Type B pancreatic cell (in vitro differentiated cells): ENCODE results near the gene ARSG. TPM values are rescaled to one million over a fixed set of nuclear protein-coding genes. Genes with fewer than 3 reads are reported as not detected.
A peak's percentile ranks its signal among the peaks of the same experiment; 100 is the strongest.

ENCODE experiments used
- DNase-seq: peaks from one replicate; pipeline ENCODE4 v3.0.0; 2021; ENCODE audit warnings: mixed read lengths; ENCODE audit not compliant: unreplicated experiment; ENCODE audit errors: extremely low spot score
- H3K27ac Mint-ChIP-seq: 2 replicates; pipeline ENCODE4 v1.8.0; 2021; ENCODE audit warnings: mild to moderate bottlenecking, mixed read lengths
- H3K27me3 Mint-ChIP-seq: 2 replicates; pipeline ENCODE4 v1.8.0; 2021; ENCODE audit warnings: mixed read lengths
- H3K36me3 Mint-ChIP-seq: 2 replicates; pipeline ENCODE4 v1.8.0; 2021; ENCODE audit warnings: mixed read lengths
- H3K4me1 Mint-ChIP-seq: one replicate; pipeline ENCODE4 v1.8.0; 2021; ENCODE audit warnings: mixed read lengths; ENCODE audit not compliant: unreplicated experiment
- H3K4me3 Mint-ChIP-seq: 2 replicates; pipeline ENCODE4 v1.8.0; 2021; ENCODE audit warnings: mild to moderate bottlenecking, mixed read lengths
- H3K9me3 Mint-ChIP-seq: 2 replicates; pipeline ENCODE4 v1.8.0; 2021; ENCODE audit warnings: mixed read lengths
- total RNA-seq: library from RNA; stranded (reverse); gene quantifications from 2 replicates; pipeline ENCODE4 v1.2.1, GENCODE V29; 2021; ENCODE audit warnings: low replicate concordance
- TF ChIP-seq, protein P1 (sequence below): fragments of 200-600 bp; sonication (generic); conservative IDR thresholded peaks from 2 replicates; pipeline ENCODE4 v1.5.0; 2021; ENCODE audit warnings: antibody characterized with exemption, mild to moderate bottlenecking

ARSG gene
- total RNA-seq, 1 donor from 2014 or later: 4.1 TPM

DNA sequence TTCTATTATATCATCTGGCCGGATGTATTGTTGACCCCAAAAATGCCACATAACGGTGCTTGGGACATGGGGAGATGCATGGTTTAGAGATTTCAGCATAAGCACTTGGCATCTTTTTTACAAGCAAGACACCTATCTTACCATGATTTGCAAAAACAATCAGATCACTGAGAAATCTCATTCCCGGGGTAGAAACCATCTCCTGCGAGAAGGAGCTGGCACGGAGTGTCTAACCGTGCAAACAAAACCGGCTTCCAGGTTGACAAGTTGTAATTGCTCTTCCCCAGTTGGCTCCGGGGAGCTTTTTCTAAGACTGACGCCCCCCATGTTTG, 1.4 kb upstream of the ARSG start:
- Mint-ChIP-seq H3K4me3 (peak overlapping the region; percentile 94), H3K4me1 (peaks cover 11% of the 10 kb centered on the region), H3K27ac (no peak overlapping the region), H3K27me3 (peaks cover 52% of the 10 kb centered on the region), H3K36me3 (no peaks in the 10 kb centered on the region), H3K9me3 (no peaks in the 10 kb centered on the region)
- TF ChIP-seq, protein P1, sequence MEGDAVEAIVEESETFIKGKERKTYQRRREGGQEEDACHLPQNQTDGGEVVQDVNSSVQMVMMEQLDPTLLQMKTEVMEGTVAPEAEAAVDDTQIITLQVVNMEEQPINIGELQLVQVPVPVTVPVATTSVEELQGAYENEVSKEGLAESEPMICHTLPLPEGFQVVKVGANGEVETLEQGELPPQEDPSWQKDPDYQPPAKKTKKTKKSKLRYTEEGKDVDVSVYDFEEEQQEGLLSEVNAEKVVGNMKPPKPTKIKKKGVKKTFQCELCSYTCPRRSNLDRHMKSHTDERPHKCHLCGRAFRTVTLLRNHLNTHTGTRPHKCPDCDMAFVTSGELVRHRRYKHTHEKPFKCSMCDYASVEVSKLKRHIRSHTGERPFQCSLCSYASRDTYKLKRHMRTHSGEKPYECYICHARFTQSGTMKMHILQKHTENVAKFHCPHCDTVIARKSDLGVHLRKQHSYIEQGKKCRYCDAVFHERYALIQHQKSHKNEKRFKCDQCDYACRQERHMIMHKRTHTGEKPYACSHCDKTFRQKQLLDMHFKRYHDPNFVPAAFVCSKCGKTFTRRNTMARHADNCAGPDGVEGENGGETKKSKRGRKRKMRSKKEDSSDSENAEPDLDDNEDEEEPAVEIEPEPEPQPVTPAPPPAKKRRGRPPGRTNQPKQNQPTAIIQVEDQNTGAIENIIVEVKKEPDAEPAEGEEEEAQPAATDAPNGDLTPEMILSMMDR: no peak
- no peak for DNase-seq

DNA sequence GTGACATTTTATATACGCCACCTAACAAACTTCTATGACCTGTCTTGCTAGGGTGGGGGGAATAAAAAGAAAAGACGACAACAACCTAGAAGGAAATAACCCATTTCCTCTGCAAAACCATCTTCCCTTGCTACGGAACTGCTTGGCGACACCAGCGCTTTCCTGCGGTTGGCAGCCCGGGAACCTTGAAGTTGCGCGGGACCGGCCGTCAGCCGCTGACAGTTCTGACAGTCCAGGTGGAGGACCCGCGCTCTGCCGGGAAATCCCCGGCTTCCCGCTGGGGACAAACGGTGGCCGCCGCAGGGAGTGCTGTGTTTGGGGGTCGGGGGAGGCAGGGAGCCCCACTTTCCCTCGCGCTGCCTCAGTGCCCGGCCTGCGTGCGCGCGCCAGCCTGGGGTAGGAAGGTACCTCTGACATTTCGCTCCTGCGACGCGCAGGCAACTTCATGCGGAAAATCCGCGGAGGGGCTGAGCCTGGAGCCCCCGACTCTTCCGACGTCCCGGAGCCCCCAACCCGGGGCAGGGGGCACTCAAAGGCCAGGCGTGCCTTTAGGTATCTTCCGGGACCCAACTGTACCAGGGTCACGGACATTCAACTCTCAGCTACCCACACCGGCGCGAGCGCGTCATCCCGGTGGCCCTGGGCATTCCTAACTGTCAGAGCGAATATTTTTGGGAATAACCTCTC, 884 bp upstream of the ARSG start:
- DNase-seq: no peak
- Mint-ChIP-seq H3K27ac (peak overlapping the region; percentile 83), H3K9me3 (no peaks in the 10 kb centered on the region), H3K4me3 (peak overlapping the region; percentile 94), H3K4me1 (peaks cover 11% of the 10 kb centered on the region), H3K36me3 (no peaks in the 10 kb centered on the region), H3K27me3 (peaks cover 55% of the 10 kb centered on the region)
- TF ChIP-seq, protein P1: no peak

DNA sequence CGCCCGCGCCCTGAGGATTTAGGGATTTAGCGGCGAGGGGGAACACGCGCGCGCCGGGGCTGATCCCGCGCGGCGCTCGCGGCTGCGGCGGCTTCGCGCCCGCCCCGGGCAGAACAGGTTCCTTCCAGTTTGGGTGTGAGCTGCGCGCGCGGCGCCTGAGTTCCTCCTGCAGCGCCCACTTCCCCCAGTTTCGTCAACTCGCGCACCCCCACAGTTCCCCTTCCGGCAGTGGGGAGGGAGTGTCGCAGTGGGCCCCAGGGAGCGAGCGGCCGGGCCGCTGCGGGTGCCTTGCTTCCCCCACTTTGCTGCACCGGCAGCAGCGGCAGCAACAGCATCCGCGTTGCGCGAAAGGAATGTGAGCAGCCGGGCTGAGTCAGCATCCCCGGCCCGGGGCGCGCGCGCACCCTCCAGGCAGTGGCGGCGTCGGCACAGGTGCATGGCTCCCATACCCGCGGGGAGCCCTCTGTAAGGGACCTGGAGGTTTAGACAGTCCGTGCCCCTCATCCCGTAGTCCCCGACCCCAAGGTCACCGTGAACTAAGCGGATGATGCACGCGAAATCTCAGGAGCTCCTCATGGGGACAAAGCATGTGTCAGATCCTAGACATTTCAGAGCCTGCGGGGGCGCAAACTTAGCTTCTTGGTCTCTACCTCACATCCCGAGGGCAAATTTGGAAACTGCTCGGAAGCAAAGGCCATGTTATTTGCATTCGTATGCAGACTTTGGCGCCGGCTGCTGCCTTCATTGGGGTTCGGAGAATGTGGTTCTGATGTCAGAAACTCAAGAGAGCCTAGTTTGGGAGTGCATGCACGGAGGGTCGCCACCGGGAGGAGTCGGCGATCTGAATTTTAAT, 767 bp downstream of the ARSG start:
- Mint-ChIP-seq H3K27me3 (peaks cover 55% of the 10 kb centered on the region), H3K36me3 (no peaks in the 10 kb centered on the region), H3K4me1 (peaks cover 11% of the 10 kb centered on the region), H3K9me3 (no peaks in the 10 kb centered on the region), H3K27ac (peak overlapping the region; percentile 7), H3K4me3 (peak overlapping the region; percentile 84)
- DNase-seq: peak; percentile 79
- TF ChIP-seq, protein P1: peak; percentile 55

DNA sequence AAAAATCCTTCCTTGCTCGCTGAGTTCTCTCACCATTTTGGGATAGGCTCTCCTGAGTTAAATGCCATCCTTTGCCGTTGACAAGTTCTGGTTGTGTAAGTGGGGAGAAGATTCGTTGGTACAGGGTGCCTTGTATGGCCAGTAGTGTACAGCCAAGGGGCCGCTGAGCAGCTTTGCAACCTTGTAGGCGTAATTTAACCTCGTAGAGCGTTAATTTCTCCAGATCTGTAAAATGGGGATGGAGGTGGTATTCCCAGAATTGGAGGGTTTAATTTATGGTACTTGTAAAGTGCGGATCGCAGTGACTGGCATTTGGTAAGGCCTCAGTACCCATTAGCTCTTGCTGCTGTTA, 1.4 kb downstream of the ARSG start:
- Mint-ChIP-seq H3K4me3 (peak overlapping the region; percentile 84), H3K36me3 (no peaks in the 10 kb centered on the region), H3K27me3 (peaks cover 50% of the 10 kb centered on the region), H3K9me3 (no peaks in the 10 kb centered on the region), H3K27ac (peak overlapping the region; percentile 7), H3K4me1 (peaks cover 11% of the 10 kb centered on the region)
- TF ChIP-seq, protein P1: no peak
- DNase-seq: no peak

DNA sequence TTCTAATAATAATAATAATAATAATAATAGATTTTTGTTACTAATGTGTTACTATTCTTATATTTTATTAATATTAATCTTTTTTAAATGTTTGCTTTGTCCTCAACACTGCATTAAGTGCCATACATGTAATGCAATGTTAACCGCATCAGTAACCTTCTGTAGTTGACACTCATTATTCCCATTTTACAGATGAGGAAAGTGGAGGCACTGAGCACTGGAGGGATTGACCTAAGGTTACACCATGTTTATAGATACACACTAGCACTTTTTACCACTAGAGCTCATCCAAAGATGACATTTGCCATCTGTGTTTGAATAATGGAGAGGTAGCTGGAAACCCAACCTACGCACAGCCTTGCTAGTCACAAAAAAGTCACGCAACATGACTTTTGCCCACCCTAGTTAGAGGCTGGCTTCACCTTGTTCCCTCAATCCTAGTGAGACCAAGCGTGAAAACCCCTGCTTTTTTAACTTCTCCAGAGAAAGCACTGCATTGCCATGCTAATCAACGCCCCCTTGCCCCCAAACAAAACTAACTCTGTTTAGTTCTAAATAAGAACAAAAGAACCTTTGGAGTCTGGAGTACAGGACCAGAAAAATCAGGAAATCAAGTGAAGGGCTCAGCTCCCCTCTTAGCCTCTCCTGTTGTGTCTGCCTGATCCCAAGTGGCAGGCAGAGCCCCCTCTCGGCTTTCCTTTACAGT, 2.3 kb downstream of the ARSG start:
- no peak for DNase-seq
- H3K27ac Mint-ChIP-seq: peak overlapping the region; percentile 51
- peak overlapping the region; percentile 62 for H3K4me3 Mint-ChIP-seq
- TF ChIP-seq, protein P1: no peak
- H3K9me3 Mint-ChIP-seq: no peaks in the 10 kb centered on the region
- H3K36me3 Mint-ChIP-seq: no peaks in the 10 kb centered on the region
- peaks cover 45% of the 10 kb centered on the region for H3K27me3 Mint-ChIP-seq
- H3K4me1 Mint-ChIP-seq: peaks cover 11% of the 10 kb centered on the region
